HepG2 (cell line): Measurements from ENCODE around the gene ACADVL. TPM values are rescaled to one million over a fixed set of nuclear protein-coding genes. Genes with fewer than 3 reads are reported as not detected.
A peak's percentile ranks its signal among the peaks of the same experiment; 100 is the strongest.

ENCODE experiments used
- AGO2 ChIP-seq: fragments of 200-400 bp; formaldehyde crosslinking; optimal IDR thresholded peaks from 2 replicates; pipeline ENCODE3; 2017; ENCODE audit warnings: mild to moderate bottlenecking, low read depth, low read length, moderate library complexity
- CHD4 ChIP-seq: fragments of 200-600 bp; sonication (generic); IDR thresholded peaks from 2 replicates; pipeline ENCODE4 v1.7.0; 2017; ENCODE audit warnings: mild to moderate bottlenecking, low read length, borderline replicate concordance
- ESRRA ChIP-seq: sonication (generic); formaldehyde crosslinking; IDR thresholded peaks from 2 replicates; pipeline ENCODE4 v1.5.1; 2020; ENCODE audit warnings: mild to moderate bottlenecking, low read depth, missing genetic modification reagents
- HMG20B ChIP-seq: conservative IDR thresholded peaks from 2 replicates; pipeline ENCODE4 v1.6.1; 2016; ENCODE audit warnings: missing genetic modification reagents, missing compliant biosample characterization
- TAF1 ChIP-seq: sonication (generic); formaldehyde crosslinking; IDR thresholded peaks from 2 replicates; pipeline ENCODE4 v1.4.0; 2020; ENCODE audit warnings: missing genetic modification reagents
- TARDBP ChIP-seq: sonication (generic); formaldehyde crosslinking; IDR thresholded peaks from 2 replicates; pipeline ENCODE4 v1.8.0; 2022; ENCODE audit warnings: mild to moderate bottlenecking, missing genetic modification reagents
- XRCC5 ChIP-seq: fragments of 200-400 bp; formaldehyde crosslinking; optimal IDR thresholded peaks from 2 replicates; pipeline ENCODE3; 2017; ENCODE audit warnings: mild to moderate bottlenecking, low read length
- YEATS4 ChIP-seq: sonication (generic); formaldehyde crosslinking; IDR thresholded peaks from 2 replicates; pipeline ENCODE4 v1.4.0; 2020; ENCODE audit warnings: missing genetic modification reagents, borderline replicate concordance
- ZNF24 ChIP-seq: fragments of 450-650 bp; IDR thresholded peaks from 2 replicates; pipeline ENCODE4 v1.6.1; 2017; ENCODE audit warnings: antibody characterized with exemption, mild to moderate bottlenecking
- ZNF329 ChIP-seq: sonication (generic); formaldehyde crosslinking; IDR thresholded peaks from 2 replicates; pipeline ENCODE4 v1.9.0; 2021; ENCODE audit warnings: low read depth, mild to moderate bottlenecking, missing genetic modification reagents
- ZNF83 ChIP-seq: sonication (generic); formaldehyde crosslinking; IDR thresholded peaks from 2 replicates; pipeline ENCODE4 v1.4.0; 2020; ENCODE audit warnings: missing genetic modification reagents, mild to moderate bottlenecking, borderline replicate concordance
- polyA plus RNA-seq, 8 experiments: library from polyadenylated mRNA; depleted of rRNA in 3 of 8; stranded (reverse) in 7 of 8; unstranded in 1 of 8; fragments of >200 nt; fragmentation: Illumina TruSeq in 4 of 8; extraction: Trizol in 4 of 8; gene quantifications; 2 replicates each; pipeline versions ENCODE4 v1.2.1 to v1.2.3, GENCODE V29; 2011 to 2016; ENCODE audit warnings: low read depth in 4 of 8, missing spikeins in 1 of 8, mixed read lengths in 1 of 8; ENCODE audit not compliant: insufficient read depth in 1 of 8
- total RNA-seq, 5 experiments: library from RNA; depleted of rRNA; stranded (reverse); fragments of >200 nt; fragmentation: Illumina TruSeq; extraction: Trizol; gene quantifications; 2 replicates each; pipeline ENCODE4 v1.2.3, GENCODE V29; 2016; ENCODE audit warnings: low read depth in 1 of 5
- TF ChIP-seq, protein P1 (sequence below), 2 experiments: fragments of 450-650 bp in 1 of 2; sonication (generic) in 1 of 2; formaldehyde crosslinking in 1 of 2; IDR thresholded peaks; 2 replicates each; pipeline versions ENCODE4 v1.6.1 to v1.8.0; 2016 to 2022; ENCODE audit warnings: antibody characterized with exemption in 1 of 2, mild to moderate bottlenecking in 1 of 2, missing genetic modification reagents in 1 of 2
- TF ChIP-seq, protein P2 (sequence below): sonication (generic); formaldehyde crosslinking; IDR thresholded peaks from 2 replicates; pipeline ENCODE4 v1.4.0; 2020; ENCODE audit warnings: missing genetic modification reagents
- TF ChIP-seq, protein P3 (sequence below): sonication (generic); formaldehyde crosslinking; IDR thresholded peaks from 2 replicates; pipeline ENCODE4 v1.8.0; 2022; ENCODE audit warnings: mild to moderate bottlenecking, missing genetic modification reagents; ENCODE audit not compliant: insufficient replicate concordance
- TF ChIP-seq, protein P4 (sequence below): sonication (generic); formaldehyde crosslinking; IDR thresholded peaks from 2 replicates; pipeline ENCODE4 v1.8.1; 2022; ENCODE audit warnings: mild to moderate bottlenecking, missing genetic modification reagents

The ACADVL gene
- total and polyA plus RNA-seq, 2 of the 13 experiments (the other 11 are each of a cell fraction or from before 2014, with no cell fraction given): 219 to 412 TPM

DNA sequence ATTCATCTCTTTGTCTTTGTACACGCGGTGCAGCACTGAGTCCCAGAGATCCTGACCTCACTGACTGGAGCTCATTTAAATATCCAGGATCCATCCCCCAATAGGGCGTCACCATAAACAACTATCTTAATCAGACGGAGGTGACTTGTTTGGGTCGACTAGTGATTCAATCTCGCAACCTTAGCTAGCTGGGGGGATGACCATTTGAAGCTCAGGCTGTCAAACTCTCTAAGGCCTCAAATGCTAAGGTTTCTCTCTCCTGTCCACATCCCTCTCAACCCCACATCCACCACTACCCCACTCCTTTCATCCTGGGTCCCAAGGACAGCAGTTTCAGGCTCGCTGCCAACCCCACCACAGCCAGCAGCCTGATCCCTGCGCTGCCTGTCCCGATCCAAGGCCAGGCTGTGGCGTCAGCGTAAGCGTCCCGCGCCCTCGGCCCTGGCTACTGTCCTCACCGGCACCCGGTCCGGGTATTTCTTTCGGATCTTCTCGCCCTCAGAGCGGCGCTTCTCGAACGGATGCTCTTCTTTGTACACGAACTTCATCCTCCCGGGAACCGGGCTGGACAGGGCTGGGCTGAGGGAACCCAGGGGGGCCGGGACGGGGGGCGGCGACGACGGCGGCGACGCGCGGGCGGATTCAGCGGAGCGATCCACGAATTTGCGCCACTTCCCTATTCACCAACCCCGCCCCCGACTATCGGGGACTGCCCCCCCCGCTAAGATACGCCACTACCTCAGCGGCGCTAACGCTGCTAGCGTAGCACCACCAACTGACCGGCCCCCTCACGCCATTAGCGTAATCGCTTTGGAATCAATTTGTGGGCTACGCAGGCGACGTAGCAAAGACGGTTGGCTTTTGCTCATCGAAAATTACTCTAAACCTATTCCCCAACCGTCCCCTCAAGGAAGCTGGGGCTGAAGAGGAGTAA, 22.3 kb downstream of the ACADVL start, which contains the start of gene GABARAP (continued):
- TF ChIP-seq, protein P1, sequence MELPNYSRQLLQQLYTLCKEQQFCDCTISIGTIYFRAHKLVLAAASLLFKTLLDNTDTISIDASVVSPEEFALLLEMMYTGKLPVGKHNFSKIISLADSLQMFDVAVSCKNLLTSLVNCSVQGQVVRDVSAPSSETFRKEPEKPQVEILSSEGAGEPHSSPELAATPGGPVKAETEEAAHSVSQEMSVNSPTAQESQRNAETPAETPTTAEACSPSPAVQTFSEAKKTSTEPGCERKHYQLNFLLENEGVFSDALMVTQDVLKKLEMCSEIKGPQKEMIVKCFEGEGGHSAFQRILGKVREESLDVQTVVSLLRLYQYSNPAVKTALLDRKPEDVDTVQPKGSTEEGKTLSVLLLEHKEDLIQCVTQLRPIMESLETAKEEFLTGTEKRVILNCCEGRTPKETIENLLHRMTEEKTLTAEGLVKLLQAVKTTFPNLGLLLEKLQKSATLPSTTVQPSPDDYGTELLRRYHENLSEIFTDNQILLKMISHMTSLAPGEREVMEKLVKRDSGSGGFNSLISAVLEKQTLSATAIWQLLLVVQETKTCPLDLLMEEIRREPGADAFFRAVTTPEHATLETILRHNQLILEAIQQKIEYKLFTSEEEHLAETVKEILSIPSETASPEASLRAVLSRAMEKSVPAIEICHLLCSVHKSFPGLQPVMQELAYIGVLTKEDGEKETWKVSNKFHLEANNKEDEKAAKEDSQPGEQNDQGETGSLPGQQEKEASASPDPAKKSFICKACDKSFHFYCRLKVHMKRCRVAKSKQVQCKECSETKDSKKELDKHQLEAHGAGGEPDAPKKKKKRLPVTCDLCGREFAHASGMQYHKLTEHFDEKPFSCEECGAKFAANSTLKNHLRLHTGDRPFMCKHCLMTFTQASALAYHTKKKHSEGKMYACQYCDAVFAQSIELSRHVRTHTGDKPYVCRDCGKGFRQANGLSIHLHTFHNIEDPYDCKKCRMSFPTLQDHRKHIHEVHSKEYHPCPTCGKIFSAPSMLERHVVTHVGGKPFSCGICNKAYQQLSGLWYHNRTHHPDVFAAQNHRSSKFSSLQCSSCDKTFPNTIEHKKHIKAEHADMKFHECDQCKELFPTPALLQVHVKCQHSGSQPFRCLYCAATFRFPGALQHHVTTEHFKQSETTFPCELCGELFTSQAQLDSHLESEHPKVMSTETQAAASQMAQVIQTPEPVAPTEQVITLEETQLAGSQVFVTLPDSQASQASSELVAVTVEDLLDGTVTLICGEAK (IDR thresholded peaks at IDR 0.05): no peak
- TF ChIP-seq, protein P1 (CRISPR knock-in tag; IDR thresholded peaks at IDR 0.05): peak; percentile 56; the same call in 1 of the 2 replicates
- TF ChIP-seq, protein P2, sequence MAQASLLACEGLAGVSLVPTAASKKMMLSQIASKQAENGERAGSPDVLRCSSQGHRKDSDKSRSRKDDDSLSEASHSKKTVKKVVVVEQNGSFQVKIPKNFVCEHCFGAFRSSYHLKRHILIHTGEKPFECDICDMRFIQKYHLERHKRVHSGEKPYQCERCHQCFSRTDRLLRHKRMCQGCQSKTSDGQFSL (CRISPR knock-in tag): peak; percentile 98
- TF ChIP-seq ESRRA (CRISPR knock-in tag): peak; percentile 46; the same call in 1 of the 2 replicates
- TF ChIP-seq TARDBP (CRISPR knock-in tag): peak; percentile 47; the same call in 1 of the 2 replicates
- TF ChIP-seq, protein P3, sequence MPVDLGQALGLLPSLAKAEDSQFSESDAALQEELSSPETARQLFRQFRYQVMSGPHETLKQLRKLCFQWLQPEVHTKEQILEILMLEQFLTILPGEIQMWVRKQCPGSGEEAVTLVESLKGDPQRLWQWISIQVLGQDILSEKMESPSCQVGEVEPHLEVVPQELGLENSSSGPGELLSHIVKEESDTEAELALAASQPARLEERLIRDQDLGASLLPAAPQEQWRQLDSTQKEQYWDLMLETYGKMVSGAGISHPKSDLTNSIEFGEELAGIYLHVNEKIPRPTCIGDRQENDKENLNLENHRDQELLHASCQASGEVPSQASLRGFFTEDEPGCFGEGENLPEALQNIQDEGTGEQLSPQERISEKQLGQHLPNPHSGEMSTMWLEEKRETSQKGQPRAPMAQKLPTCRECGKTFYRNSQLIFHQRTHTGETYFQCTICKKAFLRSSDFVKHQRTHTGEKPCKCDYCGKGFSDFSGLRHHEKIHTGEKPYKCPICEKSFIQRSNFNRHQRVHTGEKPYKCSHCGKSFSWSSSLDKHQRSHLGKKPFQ (CRISPR knock-in tag): peak; percentile 13
- TF ChIP-seq, protein P4, sequence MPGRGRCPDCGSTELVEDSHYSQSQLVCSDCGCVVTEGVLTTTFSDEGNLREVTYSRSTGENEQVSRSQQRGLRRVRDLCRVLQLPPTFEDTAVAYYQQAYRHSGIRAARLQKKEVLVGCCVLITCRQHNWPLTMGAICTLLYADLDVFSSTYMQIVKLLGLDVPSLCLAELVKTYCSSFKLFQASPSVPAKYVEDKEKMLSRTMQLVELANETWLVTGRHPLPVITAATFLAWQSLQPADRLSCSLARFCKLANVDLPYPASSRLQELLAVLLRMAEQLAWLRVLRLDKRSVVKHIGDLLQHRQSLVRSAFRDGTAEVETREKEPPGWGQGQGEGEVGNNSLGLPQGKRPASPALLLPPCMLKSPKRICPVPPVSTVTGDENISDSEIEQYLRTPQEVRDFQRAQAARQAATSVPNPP (CRISPR knock-in tag): 0 out of 2 replicates have a peak, but pooled peaks have one; percentile 15
- peak; percentile 58; the same call in 1 of the 2 replicates for TF ChIP-seq TAF1
- TF ChIP-seq ZNF83 (CRISPR knock-in tag): 0 out of 2 replicates have a peak, but pooled peaks have one; percentile 28
- no peak; the same call in none of the 2 replicates for TF ChIP-seq YEATS4 (CRISPR knock-in tag)
- no peak for TF ChIP-seq HMG20B
- TF ChIP-seq XRCC5: peak; percentile 48
- peak; percentile 81 for TF ChIP-seq AGO2
- TF ChIP-seq ZNF24: no peak
- peak; percentile 25; the same call in 1 of the 2 replicates for TF ChIP-seq ZNF329 (CRISPR knock-in tag)
- TF ChIP-seq CHD4: no peak
